ENCODE measurements around the gene CYP46A1. TPM values are rescaled to one million over a fixed set of nuclear protein-coding genes. Genes with fewer than 3 reads are reported as not detected.

The CYP46A1 gene
- total and polyA plus RNA-seq, 2 experiments from 2014 or later: 0.47 to 1.7 TPM

DNA sequence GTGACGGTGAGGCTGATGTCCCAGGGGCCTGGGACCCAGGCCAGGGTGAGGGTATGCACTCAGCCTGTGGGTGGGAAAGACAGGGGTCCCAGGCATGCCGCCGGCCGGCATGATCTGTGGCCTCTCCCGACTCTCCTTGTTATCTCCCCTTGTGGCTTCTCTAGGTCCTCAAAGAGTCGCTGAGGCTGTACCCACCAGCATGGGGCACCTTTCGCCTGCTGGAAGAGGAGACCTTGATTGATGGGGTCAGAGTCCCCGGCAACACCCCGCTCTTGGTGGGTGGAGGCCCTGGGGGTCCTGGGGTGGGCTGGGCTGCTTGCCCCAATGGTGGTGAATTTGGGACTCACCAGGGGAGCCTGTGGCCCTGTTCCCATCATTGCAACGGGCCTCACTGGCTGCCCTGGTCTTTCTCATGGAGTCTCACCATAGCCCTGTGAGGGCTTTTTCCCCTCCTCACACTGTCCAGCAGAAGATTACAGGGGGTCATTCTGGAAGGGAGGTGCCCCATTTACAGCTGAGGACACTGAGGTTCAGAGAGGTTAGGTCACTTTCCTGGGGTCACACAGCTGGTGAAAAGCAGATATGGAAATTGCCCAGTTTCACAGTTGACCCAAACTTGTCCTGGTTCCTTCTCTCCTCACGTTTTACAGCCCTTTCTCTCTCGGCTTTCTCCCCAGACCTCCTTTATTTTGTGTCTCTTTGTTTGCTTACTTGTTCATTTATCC is 37.9 kb downstream of the CYP46A1 start:
- Histone ChIP-seq H3K36me3 (replicated peaks; ENCODE audit: insufficient read depth, low read depth) (no peaks in the 10 kb centered on the region), H3K4me1 (ENCODE audit: insufficient read depth) (no peaks in the 10 kb centered on the region), H3K27ac (no peak overlapping the region), H3K4me3 (no peak overlapping the region), H3K79me2 (no peaks in the 10 kb centered on the region), H3K9me3 (ENCODE audit: low read depth) (no peaks in the 10 kb centered on the region), H2AFZ (no peak overlapping the region), H4K20me1 (ENCODE audit: insufficient read depth, poor library complexity, severe bottlenecking) (no peaks in the 10 kb centered on the region), H3K9me2 (replicated peaks; ENCODE audit: insufficient read depth) (no peaks in the 10 kb centered on the region), H3K4me2 (no peak overlapping the region), H3K27me3 (no peaks in the 10 kb centered on the region)
- DNase-seq (ENCODE audit: low spot score): no peak
- 88% methylated on average over 10 of the region's 12 CpGs for WGBS (ENCODE audit: low lambda C conversion rate, missing lambda C conversion rate)
- TF ChIP-seq, protein P1, sequence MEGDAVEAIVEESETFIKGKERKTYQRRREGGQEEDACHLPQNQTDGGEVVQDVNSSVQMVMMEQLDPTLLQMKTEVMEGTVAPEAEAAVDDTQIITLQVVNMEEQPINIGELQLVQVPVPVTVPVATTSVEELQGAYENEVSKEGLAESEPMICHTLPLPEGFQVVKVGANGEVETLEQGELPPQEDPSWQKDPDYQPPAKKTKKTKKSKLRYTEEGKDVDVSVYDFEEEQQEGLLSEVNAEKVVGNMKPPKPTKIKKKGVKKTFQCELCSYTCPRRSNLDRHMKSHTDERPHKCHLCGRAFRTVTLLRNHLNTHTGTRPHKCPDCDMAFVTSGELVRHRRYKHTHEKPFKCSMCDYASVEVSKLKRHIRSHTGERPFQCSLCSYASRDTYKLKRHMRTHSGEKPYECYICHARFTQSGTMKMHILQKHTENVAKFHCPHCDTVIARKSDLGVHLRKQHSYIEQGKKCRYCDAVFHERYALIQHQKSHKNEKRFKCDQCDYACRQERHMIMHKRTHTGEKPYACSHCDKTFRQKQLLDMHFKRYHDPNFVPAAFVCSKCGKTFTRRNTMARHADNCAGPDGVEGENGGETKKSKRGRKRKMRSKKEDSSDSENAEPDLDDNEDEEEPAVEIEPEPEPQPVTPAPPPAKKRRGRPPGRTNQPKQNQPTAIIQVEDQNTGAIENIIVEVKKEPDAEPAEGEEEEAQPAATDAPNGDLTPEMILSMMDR (IDR thresholded peaks at IDR 0.05; ENCODE audit: poor library complexity): no peak
- TF ChIP-seq EZH2phosphoT487 (IDR thresholded peaks at IDR 0.05; ENCODE audit: low read depth, severe bottlenecking, unreplicated experiment) (no peak), EZH2 (IDR thresholded peaks at IDR 0.05; ENCODE audit: borderline replicate concordance) (no peak)

DNA sequence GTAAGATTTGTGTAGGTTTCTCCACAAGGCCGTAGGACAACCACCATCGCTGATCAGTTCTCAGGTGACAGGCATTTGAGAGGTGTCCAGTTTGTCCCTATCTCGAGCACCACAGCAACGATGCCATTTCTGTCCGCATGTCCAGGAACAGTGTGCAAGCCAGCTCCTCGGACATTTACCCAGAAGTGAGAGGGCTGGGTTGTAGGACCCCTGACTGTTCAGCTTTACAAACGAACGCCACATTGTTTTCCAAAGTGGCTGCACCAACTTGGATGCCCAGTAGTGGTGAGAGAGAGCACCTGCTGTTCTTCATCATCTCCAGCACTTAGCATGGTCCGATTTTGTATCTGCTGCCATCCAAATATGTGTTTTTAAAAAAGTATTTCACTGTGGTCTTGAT is 38.6 kb downstream of the CYP46A1 start:
- H2AFZ ChIP-seq: no peak overlapping the region
- no peaks in the 10 kb centered on the region for H3K9me2 ChIP-seq (replicated peaks; ENCODE audit: insufficient read depth)
- H3K4me3 ChIP-seq: no peak overlapping the region
- no peak for DNase-seq (ENCODE audit: low spot score)
- WGBS (ENCODE audit: low lambda C conversion rate, missing lambda C conversion rate): 95% methylated on average over 9 of the region's 9 CpGs
- H3K27ac ChIP-seq: no peak overlapping the region
- no peaks in the 10 kb centered on the region for H4K20me1 ChIP-seq (ENCODE audit: insufficient read depth, poor library complexity, severe bottlenecking)
- TF ChIP-seq, protein P1 (IDR thresholded peaks at IDR 0.05; ENCODE audit: poor library complexity): no peak
- no peak for TF ChIP-seq EZH2 (IDR thresholded peaks at IDR 0.05; ENCODE audit: borderline replicate concordance)
- TF ChIP-seq EZH2phosphoT487 (IDR thresholded peaks at IDR 0.05; ENCODE audit: low read depth, severe bottlenecking, unreplicated experiment): no peak
- H3K4me2 ChIP-seq: no peak overlapping the region
- H3K4me1 ChIP-seq (ENCODE audit: insufficient read depth): no peaks in the 10 kb centered on the region
- H3K79me2 ChIP-seq: no peaks in the 10 kb centered on the region
- H3K27me3 ChIP-seq: no peaks in the 10 kb centered on the region
- H3K36me3 ChIP-seq (replicated peaks; ENCODE audit: insufficient read depth, low read depth): no peaks in the 10 kb centered on the region
- H3K9me3 ChIP-seq (ENCODE audit: low read depth): no peaks in the 10 kb centered on the region

DNA sequence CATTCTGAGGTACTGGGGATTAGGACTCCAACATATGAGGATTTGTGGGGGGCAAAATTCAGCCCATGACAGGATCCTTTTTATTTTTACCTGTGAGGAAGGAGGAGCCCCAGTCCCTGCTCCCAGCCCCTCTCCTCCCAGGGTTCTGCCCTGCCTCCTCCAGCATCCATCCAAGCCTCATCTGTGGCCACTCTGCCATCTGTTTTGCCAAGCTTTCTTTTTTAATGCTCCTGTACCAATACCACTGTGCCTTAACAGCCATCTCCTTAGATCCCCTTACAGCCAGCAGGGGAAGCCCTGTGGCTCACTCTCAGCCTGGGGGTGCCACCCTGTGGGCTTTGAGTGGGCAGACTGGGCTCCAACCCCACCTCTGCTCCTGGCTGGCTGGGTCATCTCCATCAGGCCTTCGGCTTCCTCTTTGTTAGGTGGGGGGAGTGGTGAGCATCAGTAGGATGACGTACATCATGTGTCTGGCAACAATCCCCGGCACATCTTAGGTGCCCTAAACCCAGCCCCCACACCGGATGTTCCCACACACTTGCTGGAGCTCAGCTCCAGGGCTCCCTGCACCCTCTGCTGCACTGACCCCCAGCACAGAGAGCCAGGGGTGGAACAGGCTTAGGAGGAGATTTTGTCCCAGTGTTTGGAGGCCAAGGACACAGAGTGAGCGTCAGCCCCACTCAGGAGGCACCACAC is 40.2 kb downstream of the CYP46A1 start:
- Histone ChIP-seq H3K36me3 (replicated peaks; ENCODE audit: insufficient read depth, low read depth) (no peaks in the 10 kb centered on the region), H3K4me1 (ENCODE audit: insufficient read depth) (no peaks in the 10 kb centered on the region), H3K9me3 (ENCODE audit: low read depth) (no peaks in the 10 kb centered on the region), H3K27me3 (no peaks in the 10 kb centered on the region), H3K4me3 (no peak overlapping the region), H3K9me2 (replicated peaks; ENCODE audit: insufficient read depth) (no peaks in the 10 kb centered on the region), H3K79me2 (no peaks in the 10 kb centered on the region), H4K20me1 (ENCODE audit: insufficient read depth, poor library complexity, severe bottlenecking) (no peaks in the 10 kb centered on the region), H2AFZ (no peak overlapping the region), H3K4me2 (no peak overlapping the region), H3K27ac (no peak overlapping the region)
- TF ChIP-seq EZH2 (IDR thresholded peaks at IDR 0.05; ENCODE audit: borderline replicate concordance) (no peak), EZH2phosphoT487 (IDR thresholded peaks at IDR 0.05; ENCODE audit: low read depth, severe bottlenecking, unreplicated experiment) (no peak)
- TF ChIP-seq, protein P1 (IDR thresholded peaks at IDR 0.05; ENCODE audit: poor library complexity): no peak
- DNase-seq (ENCODE audit: low spot score): no peak
- WGBS (ENCODE audit: low lambda C conversion rate, missing lambda C conversion rate): 57% methylated on average over 5 of the region's 5 CpGs

All from hepatocyte (in vitro differentiated cells).